LoVo (cell line): Measurements from ENCODE around the gene DLX1.

ENCODE experiments used
- DNase-seq: peaks from one replicate; pipeline ENCODE4 v3.0.0-alpha.2; 2016; ENCODE audit warnings: low spot score

DLX1 gene

GRCh38 chr2:172087207-172087779 lies 2.0 kb downstream of the DLX1 start:
- DNase-seq: no peak

- DNase-seq: no peak
Measured at GRCh38 chr2:172087780-172088244, 2.5 kb downstream of the DLX1 start.

GRCh38 chr2:172088245-172089004 lies 3.1 kb downstream of the DLX1 start:
- no peak for DNase-seq

- DNase-seq: no peak
Measured at GRCh38 chr2:172089005-172089504, 3.7 kb downstream of the DLX1 start.

- DNase-seq: no peak
Measured at GRCh38 chr2:172089633-172090032, 4.3 kb downstream of the DLX1 start.

GRCh38 chr2:172090044-172090961 lies 5.0 kb downstream of the DLX1 start:
- no peak for DNase-seq

- DNase-seq: no peak
Measured at GRCh38 chr2:172091000-172091641, 5.8 kb downstream of the DLX1 start.

- no peak for DNase-seq
Measured at GRCh38 chr2:172091761-172092566, 6.7 kb downstream of the DLX1 start.

GRCh38 chr2:172092716-172093415 lies 7.6 kb downstream of the DLX1 start:
- DNase-seq: no peak

- DNase-seq: no peak
Measured at GRCh38 chr2:172093416-172094293, 8.3 kb downstream of the DLX1 start.

GRCh38 chr2:172094294-172095145 lies 9.2 kb downstream of the DLX1 start:
- peak; percentile 34 for DNase-seq

- peak; percentile 71 for DNase-seq
Measured at GRCh38 chr2:172095146-172095904, 10.0 kb downstream of the DLX1 start.

- DNase-seq: no peak
Measured at GRCh38 chr2:172095905-172096625, 10.8 kb downstream of the DLX1 start.

GRCh38 chr2:172096626-172097547 lies 11.6 kb downstream of the DLX1 start:
- DNase-seq: no peak

GRCh38 chr2:172097557-172098131 lies 12.3 kb downstream of the DLX1 start:
- no peak for DNase-seq

GRCh38 chr2:172098287-172098649 lies 13.0 kb downstream of the DLX1 start:
- DNase-seq: no peak
